CD14-positive monocyte (primary cell): ENCODE results near the gene KEAP1. TPM values are rescaled to one million over a fixed set of nuclear protein-coding genes. Genes with fewer than 3 reads are reported as not detected.

Experiments used
- DNase-seq, 3 donors: peaks; one replicate each; pipeline ENCODE4 v3.0.0-alpha.2; 2011 to 2022
- H2AFZ ChIP-seq: 2 replicates; pipeline ENCODE4 v1.6.0; 2012; ENCODE audit warnings: mild to moderate bottlenecking, low read depth, low read length, inconsistent platforms; ENCODE audit not compliant: insufficient read depth, poor library complexity, severe bottlenecking
- H3K27ac ChIP-seq, 2 donors: 1 replicate in 1 of 2; 2 replicates in 1 of 2; pipeline ENCODE4 v1.5.1; 2012 to 2013; ENCODE audit warnings: low read length in 2 of 2, control low read depth in 1 of 2, inconsistent platforms in 1 of 2, low read depth in 1 of 2, mild to moderate bottlenecking in 1 of 2
- H3K27me3 ChIP-seq, 2 donors: one replicate each; pipeline versions ENCODE4 v1.6.0 to v1.6.1; 2011 to 2013; ENCODE audit warnings: low read length in 2 of 2; ENCODE audit not compliant: control insufficient read depth in 2 of 2, insufficient read depth in 2 of 2
- H3K36me3 ChIP-seq, 2 donors: replicated peaks in 1 of 2; 1 replicate in 1 of 2; 2 replicates in 1 of 2; pipeline versions ENCODE4 v1.5.1 to v1.6.1; 2012 to 2013; ENCODE audit warnings: low read length in 2 of 2, control low read depth in 1 of 2, inconsistent platforms in 1 of 2, mild to moderate bottlenecking in 1 of 2; ENCODE audit not compliant: insufficient read depth in 2 of 2, control insufficient read depth in 1 of 2
- H3K4me1 ChIP-seq, 2 donors: 1 replicate in 1 of 2; 2 replicates in 1 of 2; pipeline versions ENCODE4 v1.5.1 to v1.6.1; 2012 to 2013; ENCODE audit warnings: low read length in 2 of 2, control low read depth in 1 of 2, inconsistent platforms in 1 of 2, mild to moderate bottlenecking in 1 of 2, moderate library complexity in 1 of 2; ENCODE audit not compliant: insufficient read depth in 2 of 2, control insufficient read depth in 1 of 2
- H3K4me2 ChIP-seq: replicated peaks from 2 replicates; pipeline ENCODE3; 2012; ENCODE audit warnings: low read length, moderate library complexity, mild to moderate bottlenecking; ENCODE audit not compliant: poor library complexity, severe bottlenecking; ENCODE audit errors: extremely low read depth
- H3K4me3 ChIP-seq, 3 experiments: fragments of 200-600 bp in 1 of 3; sonication (generic) in 1 of 3; replicated peaks in 1 of 3; 1 replicate in 2 of 3; 2 replicates in 1 of 3; pipeline ENCODE4 v1.5.1; 2011 to 2013; ENCODE audit warnings: low read length in 3 of 3, mild to moderate bottlenecking in 3 of 3, control low read depth in 2 of 3, low read depth in 2 of 3, inconsistent platforms in 1 of 3, moderate library complexity in 1 of 3
- H3K79me2 ChIP-seq: 2 replicates; pipeline ENCODE4 v1.6.0; 2012; ENCODE audit warnings: mild to moderate bottlenecking, control low read depth, inconsistent platforms, low read length, moderate library complexity; ENCODE audit not compliant: insufficient read depth
- H3K9ac ChIP-seq: 2 replicates; pipeline ENCODE4 v1.6.0; 2017; ENCODE audit warnings: low read length, mild to moderate bottlenecking; ENCODE audit not compliant: insufficient read depth, poor library complexity, severe bottlenecking
- H3K9me3 ChIP-seq, 2 donors: replicated peaks in 1 of 2; 1 replicate in 1 of 2; 2 replicates in 1 of 2; pipeline versions ENCODE4 v1.5.1 to v1.6.1; 2012 to 2013; ENCODE audit warnings: low read length in 2 of 2, control low read depth in 1 of 2; ENCODE audit not compliant: control insufficient read depth in 1 of 2, insufficient read depth in 1 of 2
- H4K20me1 ChIP-seq: 2 replicates; pipeline ENCODE4 v1.6.0; 2012; ENCODE audit warnings: mild to moderate bottlenecking, low read length, control low read depth, moderate library complexity; ENCODE audit not compliant: insufficient read depth
- H3K27ac Mint-ChIP-seq, 7 donors: one replicate each; pipeline ENCODE4 v1.8.0; 2020; ENCODE audit warnings: mild to moderate bottlenecking in 7 of 7, mixed read lengths in 7 of 7, moderate library complexity in 6 of 7, inconsistent platforms in 2 of 7
- H3K27me3 Mint-ChIP-seq, 3 donors: one replicate each; pipeline ENCODE4 v1.8.0; 2021 to 2022; ENCODE audit warnings: low read depth in 3 of 3, mild to moderate bottlenecking in 3 of 3, mixed read lengths in 3 of 3, moderate library complexity in 3 of 3, inconsistent platforms in 1 of 3
- H3K36me3 Mint-ChIP-seq, 2 donors: one replicate each; pipeline ENCODE4 v1.8.0; 2020; ENCODE audit warnings: mixed read lengths in 2 of 2, inconsistent platforms in 1 of 2, mild to moderate bottlenecking in 1 of 2
- H3K4me1 Mint-ChIP-seq: one replicate; pipeline ENCODE4 v1.8.0; 2020; ENCODE audit warnings: mild to moderate bottlenecking, mixed read lengths
- H3K4me3 Mint-ChIP-seq, 2 donors: one replicate each; pipeline ENCODE4 v1.8.0; 2020; ENCODE audit warnings: mild to moderate bottlenecking in 2 of 2, mixed read lengths in 2 of 2, moderate library complexity in 1 of 2
- H3K9me3 Mint-ChIP-seq, 7 donors: one replicate each; pipeline ENCODE4 v1.8.0; 2020 to 2022; ENCODE audit warnings: mixed read lengths in 7 of 7, mild to moderate bottlenecking in 6 of 7, moderate library complexity in 6 of 7, inconsistent platforms in 2 of 7
- CTCF ChIP-seq: fragments of 200-600 bp; IDR thresholded peaks from one replicate; pipeline ENCODE4 v1.8.0; 2022; ENCODE audit warnings: antibody characterized with exemption, mild to moderate bottlenecking
- WGBS: methylation state at CpG from one replicate; pipeline ENCODE4 v1.1.5; 2013; ENCODE audit warnings: missing lambda C conversion rate; ENCODE audit not compliant: insufficient coverage; 5-methylcytosine and 5-hydroxymethylcytosine counted together
- intact Hi-C, 2 donors: fragments of 100-400 bp; cut with micrococcal nuclease; formaldehyde crosslinking; loops; one replicate each; pipeline versions ENCODE4 v1.15.0 to v1.15.1; 2023
- polyA plus RNA-seq, 3 donors: library from polyadenylated mRNA; depleted of rRNA in 1 of 3; unstranded in 2 of 3; stranded (reverse) in 1 of 3; fragments of 300-500 nt in 2 of 3; fragments of >200 nt in 1 of 3; fragmentation: Illumina TruSeq in 2 of 3; gene quantifications; 1 replicate in 2 of 3; 2 replicates in 1 of 3; pipeline ENCODE4 v1.2.3, GENCODE V29; 2012 to 2021

Gene KEAP1
- polyA plus RNA-seq, 3 donors: 26.0 to 32.6 (median 26.1) TPM

GRCh38 chr19:10514211-10515145 is 11.3 kb upstream of the KEAP1 start:
- peaks cover 27 to 47% of the 10 kb centered on the region in 2 donors for H3K4me1 ChIP-seq
- no peak for DNase-seq

More at GRCh38 chr19:10514211-10515145, 11.3 kb upstream of the KEAP1 start:
- Histone ChIP-seq H2AFZ (no peak overlapping the region), H3K9ac (no peak overlapping the region), H3K27me3 (peaks cover 50 to 66% of the 10 kb centered on the region in 2 donors), H4K20me1 (no peaks in the 10 kb centered on the region), H3K4me2 (no peak overlapping the region), H3K9me3 (peaks cover 0 to 44% of the 10 kb centered on the region in 2 donors), H3K36me3 (no peaks in the 10 kb centered on the region), H3K4me3 (no peak overlapping the region), H3K27ac (no peak overlapping the region), H3K79me2 (no peaks in the 10 kb centered on the region)
- Mint-ChIP-seq H3K27me3 (peaks cover 59 to 73% (median 62%) of the 10 kb centered on the region in 3 donors), H3K9me3 (peaks cover 0 to 23% (median 16%) of the 10 kb centered on the region in 7 donors), H3K4me3 (peak overlapping the region; percentile 20 to 92), H3K4me1 (peaks cover 40% of the 10 kb centered on the region), H3K36me3 (peaks cover 3 to 21% of the 10 kb centered on the region in 2 donors), H3K27ac (no peak overlapping the region)
- WGBS: 2% methylated on average over 99 of the region's 107 CpGs
- peak; percentile 7 for TF ChIP-seq CTCF
- intact Hi-C loops: no loop called here
